ENCODE results near the gene ITPKC.

- TF ChIP-seq CTCF (IDR thresholded peaks at IDR 0.05) (no peak), EZH2 (IDR thresholded peaks at IDR 0.05) (no peak)
Observed at GRCh38 chr19:40700083-40700482, 16.8 kb upstream of the ITPKC start.

Measured in neural progenitor cell (in vitro differentiated cells).